Neural progenitor cell (in vitro differentiated cells): ENCODE results near the gene USP35. TPM values are rescaled to one million over a fixed set of nuclear protein-coding genes. Genes with fewer than 3 reads are reported as not detected.

Experiments
- DNase-seq: peaks from one replicate; pipeline ENCODE4 v3.0.0-alpha.2; 2016; ENCODE audit warnings: low spot score
- H2AFZ ChIP-seq: fragments of 200-600 bp; sonication (generic); replicated peaks from 2 replicates; pipeline ENCODE4 v1.6.1; 2016; ENCODE audit warnings: antibody characterized with exemption
- H3F3A ChIP-seq: fragments of 200-600 bp; sonication (generic); 2 replicates; pipeline ENCODE4 v1.6.1; 2016; ENCODE audit warnings: antibody characterized with exemption, low read depth
- H3K27ac ChIP-seq: fragments of 200-600 bp; sonication (generic); 2 replicates; pipeline ENCODE4 v1.5.1; 2016; ENCODE audit warnings: mild to moderate bottlenecking
- H3K27me3 ChIP-seq: fragments of 200-600 bp; sonication (generic); 2 replicates; pipeline ENCODE4 v1.6.1; 2016; ENCODE audit warnings: mild to moderate bottlenecking, moderate library complexity
- H3K36me3 ChIP-seq: fragments of 200-600 bp; sonication (generic); 2 replicates; pipeline ENCODE4 v1.5.1; 2016
- H3K4me1 ChIP-seq: fragments of 200-600 bp; sonication (generic); 2 replicates; pipeline ENCODE4 v1.6.1; 2016; ENCODE audit warnings: mixed run types
- H3K4me2 ChIP-seq: fragments of 200-600 bp; sonication (generic); 2 replicates; pipeline ENCODE4 v1.6.1; 2016
- H3K4me3 ChIP-seq: fragments of 200-600 bp; sonication (generic); 2 replicates; pipeline ENCODE4 v1.5.1; 2016
- H3K79me2 ChIP-seq: fragments of 200-600 bp; sonication (generic); 2 replicates; pipeline ENCODE4 v1.6.1; 2016; ENCODE audit warnings: low read depth
- H3K9ac ChIP-seq: fragments of 200-600 bp; sonication (generic); 2 replicates; pipeline ENCODE4 v1.6.1; 2016
- H3K9me3 ChIP-seq: fragments of 200-600 bp; sonication (generic); 2 replicates; pipeline ENCODE4 v1.5.1; 2016; ENCODE audit warnings: low read depth
- H4K20me1 ChIP-seq: fragments of 200-600 bp; sonication (generic); 2 replicates; pipeline ENCODE4 v1.6.1; 2016; ENCODE audit warnings: low read depth
- H3K27ac Mint-ChIP-seq: 3 replicates; pipeline ENCODE4 v1.8.0; 2021; ENCODE audit warnings: mixed read lengths
- H3K27me3 Mint-ChIP-seq: 2 replicates; pipeline ENCODE4 v1.8.0; 2022; ENCODE audit warnings: low read depth, mild to moderate bottlenecking, inconsistent platforms, moderate library complexity, mixed read lengths; ENCODE audit not compliant: insufficient read depth
- H3K36me3 Mint-ChIP-seq: 3 replicates; pipeline ENCODE4 v1.8.0; 2021; ENCODE audit warnings: mixed read lengths
- H3K4me1 Mint-ChIP-seq: 3 replicates; pipeline ENCODE4 v1.8.0; 2021; ENCODE audit warnings: mixed read lengths
- H3K4me3 Mint-ChIP-seq: 3 replicates; pipeline ENCODE4 v1.8.0; 2021; ENCODE audit warnings: mild to moderate bottlenecking, moderate library complexity, mixed read lengths
- H3K9me3 Mint-ChIP-seq: 3 replicates; pipeline ENCODE4 v1.8.0; 2020; ENCODE audit warnings: mixed read lengths
- CTCF ChIP-seq: fragments of 200-600 bp; sonication (generic); IDR thresholded peaks from 2 replicates; pipeline ENCODE4 v1.5.1; 2017; ENCODE audit warnings: antibody characterized with exemption, mild to moderate bottlenecking
- EZH2 ChIP-seq: fragments of 200-600 bp; sonication (generic); IDR thresholded peaks from 2 replicates; pipeline ENCODE4 v1.6.1; 2017; ENCODE audit warnings: antibody characterized with exemption, mild to moderate bottlenecking, moderate library complexity
- EZH2phosphoT487 ChIP-seq: fragments of 200-600 bp; sonication (generic); IDR thresholded peaks from 2 replicates; pipeline ENCODE4 v1.6.1; 2017; ENCODE audit warnings: antibody characterized with exemption
- total RNA-seq: library from RNA; depleted of rRNA; stranded (reverse); fragments of >200 nt; gene quantifications from 2 replicates; pipeline ENCODE4 v1.2.3, GENCODE V29; 2015; ENCODE audit warnings: low replicate concordance

The USP35 gene
- total RNA-seq, 1 donor from 2014 or later: 4.2 TPM

- no peak overlapping the region for H2AFZ ChIP-seq
- H3K79me2 ChIP-seq: no peaks in the 10 kb centered on the region
- no peaks in the 10 kb centered on the region for H3F3A ChIP-seq
- H3K36me3 Mint-ChIP-seq: peaks cover 13% of the 10 kb centered on the region
- no peak overlapping the region for H3K4me3 ChIP-seq
- no peaks in the 10 kb centered on the region for H3K27me3 ChIP-seq
- DNase-seq: no peak
- no peak overlapping the region for H3K27ac Mint-ChIP-seq
- TF ChIP-seq EZH2 (no peak), CTCF (no peak), EZH2phosphoT487 (no peak)
- H3K9me3 ChIP-seq: no peaks in the 10 kb centered on the region
- no peaks in the 10 kb centered on the region for H3K36me3 ChIP-seq
- H3K4me1 ChIP-seq: no peaks in the 10 kb centered on the region
- H3K4me3 Mint-ChIP-seq: no peak overlapping the region
- no peaks in the 10 kb centered on the region for H3K4me1 Mint-ChIP-seq
- H3K9me3 Mint-ChIP-seq: peaks cover 8% of the 10 kb centered on the region
- no peak overlapping the region for H3K4me2 ChIP-seq
- H3K27me3 Mint-ChIP-seq: no peaks in the 10 kb centered on the region
- H4K20me1 ChIP-seq: no peaks in the 10 kb centered on the region
- H3K27ac ChIP-seq: no peak overlapping the region
- no peak overlapping the region for H3K9ac ChIP-seq
Measured at GRCh38 chr11:78248191-78248590, 59.5 kb downstream of the USP35 start.

GRCh38 chr11:78248903-78249302 is 60.2 kb downstream of the USP35 start:
- TF ChIP-seq EZH2phosphoT487 (no peak), EZH2 (no peak), CTCF (no peak)
- Mint-ChIP-seq H3K4me1 (no peaks in the 10 kb centered on the region), H3K36me3 (peaks cover 13% of the 10 kb centered on the region), H3K27me3 (no peaks in the 10 kb centered on the region), H3K4me3 (no peak overlapping the region), H3K27ac (no peak overlapping the region), H3K9me3 (peaks cover 8% of the 10 kb centered on the region)
- no peaks in the 10 kb centered on the region for H3K27me3 ChIP-seq
- no peak overlapping the region for H3K4me3 ChIP-seq
- H3K9me3 ChIP-seq: no peaks in the 10 kb centered on the region
- no peak overlapping the region for H3K27ac ChIP-seq
- H3K4me2 ChIP-seq: no peak overlapping the region
- no peaks in the 10 kb centered on the region for H3K36me3 ChIP-seq
- no peaks in the 10 kb centered on the region for H3K4me1 ChIP-seq
- no peak for DNase-seq
- H2AFZ ChIP-seq: no peak overlapping the region
- no peaks in the 10 kb centered on the region for H4K20me1 ChIP-seq
- no peaks in the 10 kb centered on the region for H3F3A ChIP-seq
- no peaks in the 10 kb centered on the region for H3K79me2 ChIP-seq
- H3K9ac ChIP-seq: no peak overlapping the region

DNA sequence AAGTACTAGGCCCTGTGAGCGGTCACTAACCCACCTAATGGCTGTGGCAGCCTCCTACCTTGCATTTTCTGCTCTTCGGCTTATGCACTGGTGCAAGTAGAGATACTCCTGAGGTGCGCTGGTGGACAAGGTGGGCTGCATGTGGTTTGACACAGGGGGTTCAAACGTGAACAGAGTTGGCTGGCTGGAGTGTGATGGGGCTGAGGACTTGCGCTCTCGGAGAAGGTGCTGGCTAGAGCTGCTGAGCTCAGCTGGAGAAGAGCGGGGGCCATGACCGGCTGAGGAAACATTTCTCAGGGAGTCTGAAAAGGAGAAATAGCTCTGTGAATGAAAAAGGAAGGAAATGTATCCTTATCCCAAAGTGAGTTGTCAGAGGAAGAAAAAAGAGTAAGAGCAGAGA is 61.4 kb downstream of the USP35 start:
- Histone ChIP-seq H3K4me3 (no peak overlapping the region), H3K9ac (no peak overlapping the region), H3K4me2 (no peak overlapping the region), H3K79me2 (no peaks in the 10 kb centered on the region), H3K9me3 (no peaks in the 10 kb centered on the region), H4K20me1 (no peaks in the 10 kb centered on the region), H3K27me3 (no peaks in the 10 kb centered on the region), H3F3A (no peaks in the 10 kb centered on the region), H3K36me3 (no peaks in the 10 kb centered on the region), H3K27ac (no peak overlapping the region), H2AFZ (no peak overlapping the region), H3K4me1 (no peaks in the 10 kb centered on the region)
- H3K36me3 Mint-ChIP-seq: peaks cover 10% of the 10 kb centered on the region
- no peaks in the 10 kb centered on the region for H3K4me1 Mint-ChIP-seq
- DNase-seq: no peak
- H3K4me3 Mint-ChIP-seq: no peak overlapping the region
- H3K9me3 Mint-ChIP-seq: peaks cover 2% of the 10 kb centered on the region
- no peak overlapping the region for H3K27ac Mint-ChIP-seq
- TF ChIP-seq EZH2phosphoT487 (no peak), CTCF (no peak), EZH2 (no peak)
- no peaks in the 10 kb centered on the region for H3K27me3 Mint-ChIP-seq
